ENCODE results near the gene GLIPR1.
"Not testable (repeated sequence)": the region's sequence is repeated elsewhere in the genome, so short reads cannot be mapped to it uniquely, and the experiment has no call there.

GLIPR1 gene

GRCh38 chr12:75522124-75522523, 41.6 kb downstream of the GLIPR1 start:
- H3K27ac Mint-ChIP-seq; H3K4me3 Mint-ChIP-seq; DNase-seq; H3K4me1 Mint-ChIP-seq; H3K36me3 Mint-ChIP-seq (ENCODE audit: low read depth); ATAC-seq; H3K9me3 Mint-ChIP-seq: not testable (repeated sequence)
- peaks cover 26% of the 10 kb centered on the region for H3K27me3 Mint-ChIP-seq

- no peak overlapping the region for H3K27ac Mint-ChIP-seq
- peaks cover 12% of the 10 kb centered on the region for H3K4me1 Mint-ChIP-seq
- no peak overlapping the region for H3K4me3 Mint-ChIP-seq
- DNase-seq (no peak), ATAC-seq (no peak)
- peaks cover 28% of the 10 kb centered on the region for H3K27me3 Mint-ChIP-seq
- no peaks in the 10 kb centered on the region for H3K9me3 Mint-ChIP-seq
- H3K36me3 Mint-ChIP-seq (ENCODE audit: low read depth): peaks cover 1% of the 10 kb centered on the region
These were observed 44.7 kb downstream of the GLIPR1 start for GRCh38 chr12:75525263-75525662.

GRCh38 chr12:75526655-75527511, 46.3 kb downstream of the GLIPR1 start:
- DNase-seq (peak; percentile 10), ATAC-seq (peak; percentile 94)
- no peak overlapping the region for H3K4me3 Mint-ChIP-seq
- peaks cover 12% of the 10 kb centered on the region for H3K4me1 Mint-ChIP-seq
- H3K27ac Mint-ChIP-seq: no peak overlapping the region
- peaks cover 18% of the 10 kb centered on the region for H3K27me3 Mint-ChIP-seq
- H3K9me3 Mint-ChIP-seq: no peaks in the 10 kb centered on the region
- H3K36me3 Mint-ChIP-seq (ENCODE audit: low read depth): peaks cover 1% of the 10 kb centered on the region

- DNase-seq (no peak), ATAC-seq (no peak)
- no peaks in the 10 kb centered on the region for H3K9me3 Mint-ChIP-seq
- H3K4me3 Mint-ChIP-seq: no peak overlapping the region
- no peaks in the 10 kb centered on the region for H3K36me3 Mint-ChIP-seq (ENCODE audit: low read depth)
- no peak overlapping the region for H3K27ac Mint-ChIP-seq
- peaks cover 12% of the 10 kb centered on the region for H3K4me1 Mint-ChIP-seq
- peaks cover 12% of the 10 kb centered on the region for H3K27me3 Mint-ChIP-seq
These were observed 47.7 kb downstream of the GLIPR1 start for GRCh38 chr12:75528272-75528671.

GRCh38 chr12:75528692-75529091, 48.1 kb downstream of the GLIPR1 start:
- no peak for ATAC-seq
- Mint-ChIP-seq H3K4me1 (peaks cover 12% of the 10 kb centered on the region), H3K27me3 (peaks cover 12% of the 10 kb centered on the region), H3K4me3 (no peak overlapping the region), H3K27ac (no peak overlapping the region), H3K36me3 (ENCODE audit: low read depth) (no peaks in the 10 kb centered on the region), H3K9me3 (no peaks in the 10 kb centered on the region)
- DNase-seq: no peak

- Mint-ChIP-seq H3K36me3 (ENCODE audit: low read depth) (no peaks in the 10 kb centered on the region), H3K9me3 (no peaks in the 10 kb centered on the region), H3K4me3 (no peak overlapping the region), H3K4me1 (peaks cover 12% of the 10 kb centered on the region), H3K27me3 (peaks cover 12% of the 10 kb centered on the region), H3K27ac (no peak overlapping the region)
- ATAC-seq (no peak), DNase-seq (no peak)
These were observed 48.8 kb downstream of the GLIPR1 start for GRCh38 chr12:75529316-75529715.

GRCh38 chr12:75529826-75530225, 49.3 kb downstream of the GLIPR1 start:
- Mint-ChIP-seq H3K27me3 (peaks cover 12% of the 10 kb centered on the region), H3K36me3 (ENCODE audit: low read depth) (no peaks in the 10 kb centered on the region), H3K4me1 (peaks cover 12% of the 10 kb centered on the region), H3K4me3 (no peak overlapping the region), H3K27ac (no peak overlapping the region), H3K9me3 (no peaks in the 10 kb centered on the region)
- DNase-seq (no peak), ATAC-seq (no peak)

GRCh38 chr12:75533239-75533638, 52.7 kb downstream of the GLIPR1 start:
- no peak overlapping the region for H3K4me3 Mint-ChIP-seq
- no peaks in the 10 kb centered on the region for H3K9me3 Mint-ChIP-seq
- DNase-seq: no peak
- no peak overlapping the region for H3K27ac Mint-ChIP-seq
- H3K36me3 Mint-ChIP-seq (ENCODE audit: low read depth): no peaks in the 10 kb centered on the region
- H3K27me3 Mint-ChIP-seq: peaks cover 3% of the 10 kb centered on the region
- H3K4me1 Mint-ChIP-seq: no peaks in the 10 kb centered on the region
- ATAC-seq: no peak

GRCh38 chr12:75539889-75540288, 59.3 kb downstream of the GLIPR1 start:
- no peak overlapping the region for H3K4me3 Mint-ChIP-seq
- H3K27ac Mint-ChIP-seq: no peak overlapping the region
- H3K36me3 Mint-ChIP-seq (ENCODE audit: low read depth): no peaks in the 10 kb centered on the region
- no peak for DNase-seq
- H3K4me1 Mint-ChIP-seq: no peaks in the 10 kb centered on the region
- peaks cover 8% of the 10 kb centered on the region for H3K27me3 Mint-ChIP-seq
- H3K9me3 Mint-ChIP-seq: no peaks in the 10 kb centered on the region
- no peak for ATAC-seq

GRCh38 chr12:75542942-75543341, 62.4 kb downstream of the GLIPR1 start:
- Mint-ChIP-seq H3K9me3 (no peaks in the 10 kb centered on the region), H3K36me3 (ENCODE audit: low read depth) (no peaks in the 10 kb centered on the region), H3K27ac (no peak overlapping the region), H3K27me3 (peaks cover 18% of the 10 kb centered on the region), H3K4me1 (no peaks in the 10 kb centered on the region), H3K4me3 (no peak overlapping the region)
- no peak for DNase-seq
- ATAC-seq: no peak

GRCh38 chr12:75543529-75543928, 63.0 kb downstream of the GLIPR1 start:
- Mint-ChIP-seq H3K27ac (no peak overlapping the region), H3K9me3 (no peaks in the 10 kb centered on the region), H3K4me1 (no peaks in the 10 kb centered on the region), H3K4me3 (no peak overlapping the region), H3K36me3 (ENCODE audit: low read depth) (no peaks in the 10 kb centered on the region), H3K27me3 (peaks cover 18% of the 10 kb centered on the region)
- ATAC-seq (no peak), DNase-seq (no peak)

GRCh38 chr12:75545636-75546035, 65.1 kb downstream of the GLIPR1 start:
- Mint-ChIP-seq H3K36me3 (ENCODE audit: low read depth) (no peaks in the 10 kb centered on the region), H3K4me1 (peaks cover 6% of the 10 kb centered on the region), H3K9me3 (no peaks in the 10 kb centered on the region), H3K27me3 (peaks cover 30% of the 10 kb centered on the region), H3K4me3 (no peak overlapping the region), H3K27ac (no peak overlapping the region)
- ATAC-seq (no peak), DNase-seq (no peak)

GRCh38 chr12:75548879-75549278, 68.3 kb downstream of the GLIPR1 start:
- H3K27ac Mint-ChIP-seq: no peak overlapping the region
- H3K27me3 Mint-ChIP-seq: peaks cover 32% of the 10 kb centered on the region
- H3K4me1 Mint-ChIP-seq: peaks cover 9% of the 10 kb centered on the region
- H3K9me3 Mint-ChIP-seq: no peaks in the 10 kb centered on the region
- H3K36me3 Mint-ChIP-seq (ENCODE audit: low read depth): no peaks in the 10 kb centered on the region
- DNase-seq (no peak), ATAC-seq (no peak)
- H3K4me3 Mint-ChIP-seq: no peak overlapping the region

GRCh38 chr12:75549989-75550388, 69.4 kb downstream of the GLIPR1 start:
- peaks cover 30% of the 10 kb centered on the region for H3K27me3 Mint-ChIP-seq
- H3K4me1 Mint-ChIP-seq: peaks cover 9% of the 10 kb centered on the region
- H3K36me3 Mint-ChIP-seq (ENCODE audit: low read depth): no peaks in the 10 kb centered on the region
- no peak for DNase-seq
- ATAC-seq: no peak
- H3K4me3 Mint-ChIP-seq: no peak overlapping the region
- no peak overlapping the region for H3K27ac Mint-ChIP-seq
- H3K9me3 Mint-ChIP-seq: no peaks in the 10 kb centered on the region

GRCh38 chr12:75550401-75551240, 70.1 kb downstream of the GLIPR1 start:
- Mint-ChIP-seq H3K36me3 (ENCODE audit: low read depth) (no peaks in the 10 kb centered on the region), H3K4me3 (no peak overlapping the region), H3K4me1 (peaks cover 9% of the 10 kb centered on the region), H3K9me3 (no peaks in the 10 kb centered on the region), H3K27me3 (peaks cover 32% of the 10 kb centered on the region), H3K27ac (no peak overlapping the region)
- no peak for DNase-seq
- peak; percentile 65 for ATAC-seq

All from activated naive CD8-positive, alpha-beta T cell treated with anti-CD3 and anti-CD28 coated beads, Interleukin-2, amount 50 U/mL, for 24 hours (primary cell).